NCI-H1436 treated with DMSO at 0.1 percent for 48 hours (cell line): Measurements from ENCODE around the gene PRDM12.

ENCODE experiments used
- DNase-seq: peaks from one replicate; lab custom pipeline; 2025; lab: John Stamatoyannopoulos, UW

Gene PRDM12

GRCh38 chr9:130635721-130636647 is 28.4 kb upstream of the PRDM12 start:
- no peak for DNase-seq

GRCh38 chr9:130636648-130637020 is 27.8 kb upstream of the PRDM12 start:
- no peak for DNase-seq

GRCh38 chr9:130638284-130639123 is 25.9 kb upstream of the PRDM12 start:
- no peak for DNase-seq

- DNase-seq, result peak; percentile 36
These were observed 25.1 kb upstream of the PRDM12 start for GRCh38 chr9:130639124-130639765.

- DNase-seq, result no peak
These were observed 24.4 kb upstream of the PRDM12 start for GRCh38 chr9:130639866-130640555.

- no peak for DNase-seq
These were observed 23.7 kb upstream of the PRDM12 start for GRCh38 chr9:130640681-130641080.

- DNase-seq, result no peak
These were observed 21.5 kb upstream of the PRDM12 start for GRCh38 chr9:130642926-130643325.

- DNase-seq, result no peak
These were observed 13.2 kb upstream of the PRDM12 start for GRCh38 chr9:130651221-130651620.

- DNase-seq, result no peak
These were observed 12.6 kb upstream of the PRDM12 start for GRCh38 chr9:130651752-130652151.

- DNase-seq, result no peak
These were observed 9.5 kb upstream of the PRDM12 start for GRCh38 chr9:130654879-130655278.

GRCh38 chr9:130658893-130659698 is 5.3 kb upstream of the PRDM12 start:
- no peak for DNase-seq

GRCh38 chr9:130659699-130660248 is 4.6 kb upstream of the PRDM12 start:
- DNase-seq, result no peak

- no peak for DNase-seq
These were observed 4.1 kb upstream of the PRDM12 start for GRCh38 chr9:130660326-130660682.

- DNase-seq, result no peak
These were observed 3.5 kb upstream of the PRDM12 start for GRCh38 chr9:130660683-130661450.

GRCh38 chr9:130661451-130662098 is 2.8 kb upstream of the PRDM12 start:
- no peak for DNase-seq

GRCh38 chr9:130662099-130662969 is 2.1 kb upstream of the PRDM12 start:
- no peak for DNase-seq

- no peak for DNase-seq
These were observed 1.5 kb upstream of the PRDM12 start for GRCh38 chr9:130662970-130663257.

- DNase-seq, result no peak
These were observed 977 bp upstream of the PRDM12 start for GRCh38 chr9:130663258-130663976.
